Measurements from ENCODE around the gene RAB9A.

The RAB9A gene

GRCh38 chrX:13754765-13755164 is 65.8 kb downstream of the RAB9A start:
- Mint-ChIP-seq H3K4me3 (no peak overlapping the region), H3K4me1 (peaks cover 26 to 30% of the 10 kb centered on the region in 2 donors), H3K36me3 (peaks cover 15 to 27% of the 10 kb centered on the region in 2 donors), H3K27ac (no peak overlapping the region), H3K9me3 (no peaks in the 10 kb centered on the region), H3K27me3 (no peaks in the 10 kb centered on the region)
- DNase-seq (no peak), ATAC-seq (replicated peaks) (no peak)

GRCh38 chrX:13755254-13755653 is 66.3 kb downstream of the RAB9A start:
- Mint-ChIP-seq H3K27me3 (no peaks in the 10 kb centered on the region), H3K4me1 (peaks cover 26 to 28% of the 10 kb centered on the region in 2 donors), H3K27ac (no peak overlapping the region), H3K4me3 (no peak overlapping the region), H3K9me3 (no peaks in the 10 kb centered on the region), H3K36me3 (peaks cover 15 to 27% of the 10 kb centered on the region in 2 donors)
- no peak for ATAC-seq (replicated peaks)
- DNase-seq, result no peak

GRCh38 chrX:13756381-13756780 is 67.5 kb downstream of the RAB9A start:
- H3K36me3 Mint-ChIP-seq, result peaks cover 21 to 37% of the 10 kb centered on the region in 2 donors
- no peak overlapping the region for H3K27ac Mint-ChIP-seq
- H3K4me3 Mint-ChIP-seq, result no peak overlapping the region
- peaks cover 25% of the 10 kb centered on the region in 2 donors for H3K4me1 Mint-ChIP-seq
- H3K27me3 Mint-ChIP-seq, result no peaks in the 10 kb centered on the region
- ATAC-seq (replicated peaks) (no peak), DNase-seq (no peak)
- H3K9me3 Mint-ChIP-seq, result no peaks in the 10 kb centered on the region

GRCh38 chrX:13759152-13759718 is 70.3 kb downstream of the RAB9A start:
- no peak for DNase-seq
- H3K4me3 Mint-ChIP-seq, result peak overlapping the region in 1 of 2 donors; percentile 0
- no peaks in the 10 kb centered on the region for H3K27me3 Mint-ChIP-seq
- no peaks in the 10 kb centered on the region for H3K9me3 Mint-ChIP-seq
- peak; percentile 82 to 86 for ATAC-seq (replicated peaks)
- peaks cover 13 to 32% of the 10 kb centered on the region in 2 donors for H3K36me3 Mint-ChIP-seq
- peak overlapping the region; percentile 0 for H3K27ac Mint-ChIP-seq
- H3K4me1 Mint-ChIP-seq, result peaks cover 17 to 18% of the 10 kb centered on the region in 2 donors

Measured in stimulated activated naive B cell treated with anti-CD40 and anti-IgM and Interleukin-4, amounts not matched to agents 10 μg/mL and 1 μg/mL and 100 μg/mL, for 72 hours (primary cell).